SIG-M5 treated with dmso at 0.1 percent for 504 hours (cell line): ENCODE data around the gene CFTR.
A peak's percentile ranks its signal among the peaks of the same experiment; 100 is the strongest.

Experiments used
- DNase-seq: peaks from one replicate; lab custom pipeline; 2025; ENCODE audit not compliant: unreplicated experiment; lab: John Stamatoyannopoulos, UW

The CFTR gene

GRCh38 chr7:117645481-117646165 lies 165.8 kb downstream of the CFTR start:
- no peak for DNase-seq

GRCh38 chr7:117648203-117648866 lies 168.5 kb downstream of the CFTR start:
- DNase-seq, result no peak

GRCh38 chr7:117652943-117653680 lies 173.3 kb downstream of the CFTR start:
- no peak for DNase-seq

- DNase-seq, result no peak
Measured at GRCh38 chr7:117654780-117655179, 175.0 kb downstream of the CFTR start.

GRCh38 chr7:117656806-117657205 lies 177.0 kb downstream of the CFTR start:
- no peak for DNase-seq

- DNase-seq, result no peak
Measured at GRCh38 chr7:117659531-117660011, 179.7 kb downstream of the CFTR start.

GRCh38 chr7:117661328-117661727 lies 181.5 kb downstream of the CFTR start:
- no peak for DNase-seq

- DNase-seq, result no peak
Measured at GRCh38 chr7:117664047-117664446, 184.2 kb downstream of the CFTR start.

- DNase-seq, result no peak
Measured at GRCh38 chr7:117665368-117665767, 185.5 kb downstream of the CFTR start.

- no peak for DNase-seq
Measured at GRCh38 chr7:117666031-117666430, 186.2 kb downstream of the CFTR start.

GRCh38 chr7:117666689-117667088 lies 186.9 kb downstream of the CFTR start:
- no peak for DNase-seq

GRCh38 chr7:117667456-117667855 lies 187.6 kb downstream of the CFTR start:
- DNase-seq, result no peak

GRCh38 chr7:117669818-117670217 lies 190.0 kb downstream of the CFTR start:
- DNase-seq, result no peak

GRCh38 chr7:117672453-117672852 lies 192.6 kb downstream of the CFTR start:
- peak; percentile 8 for DNase-seq

GRCh38 chr7:117673367-117673766 lies 193.5 kb downstream of the CFTR start:
- no peak for DNase-seq

- no peak for DNase-seq
Measured at GRCh38 chr7:117673839-117674238, 194.0 kb downstream of the CFTR start.

GRCh38 chr7:117674617-117675016 lies 194.8 kb downstream of the CFTR start:
- DNase-seq, result no peak

- DNase-seq, result no peak
Measured at GRCh38 chr7:117675497-117676435, 195.9 kb downstream of the CFTR start.

- DNase-seq, result no peak
Measured at GRCh38 chr7:117679120-117679519, 199.3 kb downstream of the CFTR start.

GRCh38 chr7:117682681-117683385 lies 203.0 kb downstream of the CFTR start:
- DNase-seq, result no peak
